ENCODE results near the gene ACMSD. TPM values are rescaled to one million over a fixed set of nuclear protein-coding genes. Genes with fewer than 3 reads are reported as not detected.

The ACMSD gene
- total RNA-seq, 1 experiment from 2014 or later = not detected

DNA sequence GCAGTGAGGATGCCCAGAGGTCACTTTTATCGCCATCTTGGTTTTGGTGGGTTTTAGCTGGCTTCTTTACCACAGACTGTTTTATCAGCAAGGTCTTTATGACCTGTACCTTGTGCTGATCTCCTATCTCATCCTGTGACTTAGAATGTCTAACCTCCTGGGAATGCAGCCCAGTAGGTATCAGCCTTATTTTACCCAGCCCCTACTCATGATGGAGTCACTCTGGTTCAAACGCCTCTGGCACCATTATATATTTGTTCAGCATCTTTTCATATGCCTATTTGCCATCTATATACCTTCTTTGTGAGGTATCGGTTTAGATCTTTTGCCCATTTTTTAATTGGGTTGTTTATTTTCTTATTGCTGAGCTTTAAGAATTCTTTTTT, 73.0 kb downstream of the ACMSD start:
- ChIA-PET CTCF (interaction anchor here (0.6 kb wide), 1 partner anchor 430 kb away, joined by 3 read pairs; no protein-coding TSS in a partner anchor), POLR2A (ENCODE audit: unreplicated experiment) (no interaction called here)
- Histone ChIP-seq H3K4me1 (ENCODE audit: insufficient read depth, low read length) (peaks cover 15% of the 10 kb centered on the region), H3K4me2 (ENCODE audit: low read length) (no peak overlapping the region), H3K4me3 (ENCODE audit: low read length) (no peak overlapping the region), H3F3A (ENCODE audit: low read length, unreplicated experiment) (no peaks in the 10 kb centered on the region), H3K27ac (ENCODE audit: low read length) (peak overlapping the region; percentile 35), H2AFZ (ENCODE audit: low read length) (no peak overlapping the region), H3K27me3 (ENCODE audit: low read length) (no peaks in the 10 kb centered on the region), H3K9me3 (ENCODE audit: low read length) (no peaks in the 10 kb centered on the region), H4K20me1 (ENCODE audit: low read length) (no peaks in the 10 kb centered on the region), H3K9ac (ENCODE audit: low read length) (no peak overlapping the region), H3K79me2 (ENCODE audit: low read length) (no peaks in the 10 kb centered on the region), H3K9me2 (replicated peaks; ENCODE audit: low read length) (no peaks in the 10 kb centered on the region), H3K36me3 (ENCODE audit: low read depth, low read length) (no peaks in the 10 kb centered on the region)
- intact Hi-C loops (cut with micrococcal nuclease) = no loop called here
- BruUV-seq (replicated peaks) = no TSS peak
- TF ChIP-seq EZH2 (IDR thresholded peaks at IDR 0.05; ENCODE audit: low read length, unreplicated experiment) (no peak), EZH2phosphoT487 (IDR thresholded peaks at IDR 0.05; ENCODE audit: borderline replicate concordance, low read length) (no peak)
- TF ChIP-seq, protein P1, sequence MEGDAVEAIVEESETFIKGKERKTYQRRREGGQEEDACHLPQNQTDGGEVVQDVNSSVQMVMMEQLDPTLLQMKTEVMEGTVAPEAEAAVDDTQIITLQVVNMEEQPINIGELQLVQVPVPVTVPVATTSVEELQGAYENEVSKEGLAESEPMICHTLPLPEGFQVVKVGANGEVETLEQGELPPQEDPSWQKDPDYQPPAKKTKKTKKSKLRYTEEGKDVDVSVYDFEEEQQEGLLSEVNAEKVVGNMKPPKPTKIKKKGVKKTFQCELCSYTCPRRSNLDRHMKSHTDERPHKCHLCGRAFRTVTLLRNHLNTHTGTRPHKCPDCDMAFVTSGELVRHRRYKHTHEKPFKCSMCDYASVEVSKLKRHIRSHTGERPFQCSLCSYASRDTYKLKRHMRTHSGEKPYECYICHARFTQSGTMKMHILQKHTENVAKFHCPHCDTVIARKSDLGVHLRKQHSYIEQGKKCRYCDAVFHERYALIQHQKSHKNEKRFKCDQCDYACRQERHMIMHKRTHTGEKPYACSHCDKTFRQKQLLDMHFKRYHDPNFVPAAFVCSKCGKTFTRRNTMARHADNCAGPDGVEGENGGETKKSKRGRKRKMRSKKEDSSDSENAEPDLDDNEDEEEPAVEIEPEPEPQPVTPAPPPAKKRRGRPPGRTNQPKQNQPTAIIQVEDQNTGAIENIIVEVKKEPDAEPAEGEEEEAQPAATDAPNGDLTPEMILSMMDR (conservative IDR thresholded peaks at IDR 0.05; ENCODE audit: low read depth, low read length) = no peak
- peak; percentile 48 for DNase-seq
- ATAC-seq = no peak

DNA sequence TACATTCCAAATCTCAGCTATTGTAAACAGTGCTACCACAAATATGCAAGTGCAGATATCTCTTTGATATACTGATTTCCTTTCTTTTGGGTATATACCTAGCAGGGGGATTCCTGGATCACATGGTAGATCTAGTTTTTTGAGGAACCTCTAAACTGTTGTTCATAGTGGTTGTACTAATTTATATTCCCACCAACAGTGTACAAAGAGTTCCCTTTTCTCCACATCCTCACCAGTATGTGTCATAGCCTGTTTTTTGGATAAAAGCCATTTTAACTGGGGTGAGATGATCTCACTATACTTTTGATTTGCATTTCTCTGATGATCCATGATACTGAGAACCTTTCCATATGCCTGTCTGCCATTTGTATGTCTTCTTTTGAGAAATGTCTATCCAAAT, 73.9 kb downstream of the ACMSD start:
- no peaks in the 10 kb centered on the region for H3K9me3 ChIP-seq (ENCODE audit: low read length)
- 0 out of 2 replicates have a peak, but pooled peaks cover 4% of the 10 kb centered on the region for H3K79me2 ChIP-seq (ENCODE audit: low read length)
- H3K27ac ChIP-seq (ENCODE audit: low read length) = peak overlapping the region; percentile 35
- intact Hi-C loops (cut with micrococcal nuclease) = no loop called here
- no TSS peak for BruUV-seq (replicated peaks)
- no peaks in the 10 kb centered on the region for H3K27me3 ChIP-seq (ENCODE audit: low read length)
- H3K9ac ChIP-seq (ENCODE audit: low read length) = no peak overlapping the region
- no peaks in the 10 kb centered on the region for H3K9me2 ChIP-seq (replicated peaks; ENCODE audit: low read length)
- H3K4me3 ChIP-seq (ENCODE audit: low read length) = no peak overlapping the region
- H2AFZ ChIP-seq (ENCODE audit: low read length) = no peak overlapping the region
- peak; percentile 86 for DNase-seq
- no peak for TF ChIP-seq EZH2 (IDR thresholded peaks at IDR 0.05; ENCODE audit: low read length, unreplicated experiment)
- TF ChIP-seq EZH2phosphoT487 (IDR thresholded peaks at IDR 0.05; ENCODE audit: borderline replicate concordance, low read length) = no peak
- TF ChIP-seq, protein P1 (conservative IDR thresholded peaks at IDR 0.05; ENCODE audit: low read depth, low read length) = no peak
- POLR2A ChIA-PET (ENCODE audit: unreplicated experiment) = no interaction called here
- no peaks in the 10 kb centered on the region for H3K36me3 ChIP-seq (ENCODE audit: low read depth, low read length)
- H3F3A ChIP-seq (ENCODE audit: low read length, unreplicated experiment) = no peaks in the 10 kb centered on the region
- H3K4me2 ChIP-seq (ENCODE audit: low read length) = 0 out of 2 replicates have a peak overlapping the region, but pooled peaks have one; percentile 20
- no peaks in the 10 kb centered on the region for H4K20me1 ChIP-seq (ENCODE audit: low read length)
- peaks cover 19% of the 10 kb centered on the region for H3K4me1 ChIP-seq (ENCODE audit: insufficient read depth, low read length)
- CTCF ChIA-PET = no interaction called here
- peak; percentile 74 for ATAC-seq

DNA sequence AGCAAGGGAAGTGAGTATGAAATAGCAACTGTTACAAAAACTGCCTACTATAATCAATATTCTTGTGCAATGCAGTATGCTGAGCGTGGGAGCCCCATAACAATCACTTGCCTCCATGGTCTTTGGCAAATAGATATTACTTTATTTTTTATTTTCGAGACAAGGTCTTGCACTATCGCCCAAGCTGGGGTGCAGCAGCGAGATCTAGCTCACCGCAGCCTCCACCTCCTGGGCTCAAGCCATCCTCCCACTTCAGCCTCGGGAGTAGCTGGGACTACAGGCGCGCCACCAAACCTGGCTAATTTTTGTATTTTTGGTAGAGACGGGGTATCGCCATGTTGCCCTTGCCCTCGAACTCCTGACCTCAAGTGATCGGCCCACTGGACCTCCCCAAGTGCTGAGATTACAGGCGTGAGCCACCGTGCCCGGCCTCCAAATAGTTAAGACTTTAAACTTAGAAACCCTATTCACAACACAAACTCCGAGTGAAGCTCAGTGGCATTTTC, 79.0 kb downstream of the ACMSD start:
- DNase-seq (no peak), ATAC-seq (no peak)
- Histone ChIP-seq H3K27me3 (ENCODE audit: low read length) (no peaks in the 10 kb centered on the region), H3F3A (ENCODE audit: low read length, unreplicated experiment) (no peaks in the 10 kb centered on the region), H3K9me2 (replicated peaks; ENCODE audit: low read length) (no peaks in the 10 kb centered on the region), H3K9ac (ENCODE audit: low read length) (peak overlapping the region; percentile 100), H3K79me2 (ENCODE audit: low read length) (peaks cover 42% of the 10 kb centered on the region), H3K9me3 (ENCODE audit: low read length) (no peaks in the 10 kb centered on the region), H3K4me3 (ENCODE audit: low read length) (peak overlapping the region; percentile 82), H3K4me1 (ENCODE audit: insufficient read depth, low read length) (peaks cover 24% of the 10 kb centered on the region), H3K27ac (ENCODE audit: low read length) (peak overlapping the region; percentile 93), H4K20me1 (ENCODE audit: low read length) (peaks cover 28% of the 10 kb centered on the region), H3K4me2 (ENCODE audit: low read length) (peak overlapping the region; percentile 90), H2AFZ (ENCODE audit: low read length) (peak overlapping the region; percentile 88), H3K36me3 (ENCODE audit: low read depth, low read length) (no peaks in the 10 kb centered on the region)
- TF ChIP-seq EZH2 (IDR thresholded peaks at IDR 0.05; ENCODE audit: low read length, unreplicated experiment) (no peak), EZH2phosphoT487 (IDR thresholded peaks at IDR 0.05; ENCODE audit: borderline replicate concordance, low read length) (no peak)
- TF ChIP-seq, protein P1 (conservative IDR thresholded peaks at IDR 0.05; ENCODE audit: low read depth, low read length) = no peak
- ChIA-PET CTCF (interaction anchor here (1.6 kb wide), 1 partner anchor 457 kb away, joined by 4 read pairs; no protein-coding TSS in a partner anchor), POLR2A (ENCODE audit: unreplicated experiment) (interaction anchor here (0.6 kb wide), 2 partner anchors 150 to 329 kb away, joined by 5 to 8 read pairs; no protein-coding TSS in a partner anchor)
- intact Hi-C loops (cut with micrococcal nuclease) = no loop called here
- no TSS peak for BruUV-seq (replicated peaks)

Data from PC-3 (cell line).